ENCODE data around the gene GNAS. TPM values are rescaled to one million over a fixed set of nuclear protein-coding genes. Genes with fewer than 3 reads are reported as not detected.

The GNAS gene
- total RNA-seq, 8 experiments from 2014 or later = 567 to 1,051 (median 853) TPM

DNA sequence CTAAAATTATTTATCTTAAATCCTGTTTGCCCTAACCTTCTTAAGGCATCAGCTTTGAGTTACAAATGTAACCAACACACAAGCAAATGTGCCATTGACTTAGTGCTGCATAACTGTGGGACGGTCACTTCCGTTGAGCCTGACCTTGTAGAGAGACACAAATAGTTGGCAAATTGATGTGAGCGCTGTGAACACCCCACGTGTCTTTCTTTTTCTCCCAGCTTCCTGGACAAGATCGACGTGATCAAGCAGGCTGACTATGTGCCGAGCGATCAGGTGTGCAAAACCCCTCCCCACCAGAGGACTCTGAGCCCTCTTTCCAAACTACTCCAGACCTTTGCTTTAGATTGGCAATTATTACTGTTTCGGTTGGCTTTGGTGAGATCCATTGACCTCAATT lies 56.4 kb downstream of the GNAS start:
- no peak for ATAC-seq (replicated peaks in 6 of 8)
- Histone ChIP-seq H3K4me1 (replicated peaks in 1 of 2) (peaks cover 21% of the 10 kb centered on the region in 2 donors), H3K4me3 (no peak overlapping the region), H3K27ac (no peak overlapping the region)
- in situ Hi-C loops (cut with MboI; ENCODE audit: low pct_unique_long_range_greater_than_20kb in 2 of 9, low sequenced_read_pairs in 9 of 9, unreplicated experiment in 9 of 9) = no loop called here
- WGBS, 10 experiments = 84 to 100% (median 93%) methylated on average over 1 to 8 of the region's 9 CpGs; no CpG with 5 or more reads in 3 of the 10 experiments

DNA sequence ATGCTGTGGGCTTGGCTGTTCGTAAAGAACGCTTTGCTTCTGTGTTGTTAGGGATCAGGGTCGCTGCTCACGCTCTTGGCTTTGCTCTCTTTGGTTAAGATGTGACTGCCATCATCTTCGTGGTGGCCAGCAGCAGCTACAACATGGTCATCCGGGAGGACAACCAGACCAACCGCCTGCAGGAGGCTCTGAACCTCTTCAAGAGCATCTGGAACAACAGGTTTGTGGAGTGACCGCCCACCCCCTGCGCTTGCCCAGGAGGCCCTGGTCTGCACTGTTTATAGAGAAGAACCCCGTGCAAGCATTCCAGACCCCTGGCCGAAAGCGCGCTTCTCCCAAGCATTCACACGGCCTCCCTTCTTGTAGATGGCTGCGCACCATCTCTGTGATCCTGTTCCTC lies 57.1 kb downstream of the GNAS start:
- no peak overlapping the region for H3K27ac ChIP-seq
- peaks cover 21% of the 10 kb centered on the region in 2 donors for H3K4me1 ChIP-seq (replicated peaks in 1 of 2)
- H3K4me3 ChIP-seq = no peak overlapping the region
- 83 to 100% (median 98%) methylated on average over 1 to 10 of the region's 15 CpGs; no CpG with 5 or more reads in 2 of the 10 experiments for WGBS, 10 experiments
- no peak for ATAC-seq (replicated peaks in 6 of 8)
- in situ Hi-C loops (cut with MboI; ENCODE audit: low pct_unique_long_range_greater_than_20kb in 2 of 9, low sequenced_read_pairs in 9 of 9, unreplicated experiment in 9 of 9) = no loop called here

DNA sequence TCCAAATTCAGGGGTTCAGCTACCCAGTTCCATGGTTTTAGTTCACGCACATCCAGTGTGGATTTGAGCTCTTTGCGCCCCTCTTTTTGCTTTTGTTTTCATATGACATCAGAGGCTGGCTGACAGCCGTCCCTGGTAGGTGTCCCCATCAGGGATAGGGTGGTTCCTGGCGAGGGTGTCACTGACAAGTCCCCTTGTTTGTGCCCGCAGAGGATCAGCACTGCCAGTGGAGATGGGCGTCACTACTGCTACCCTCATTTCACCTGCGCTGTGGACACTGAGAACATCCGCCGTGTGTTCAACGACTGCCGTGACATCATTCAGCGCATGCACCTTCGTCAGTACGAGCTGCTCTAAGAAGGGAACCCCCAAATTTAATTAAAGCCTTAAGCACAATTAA lies 58.0 kb downstream of the GNAS start:
- Histone ChIP-seq H3K4me1 (replicated peaks in 1 of 2) (peaks cover 21% of the 10 kb centered on the region in 2 donors), H3K4me3 (no peak overlapping the region), H3K27ac (no peak overlapping the region)
- in situ Hi-C loops (cut with MboI; ENCODE audit: low pct_unique_long_range_greater_than_20kb in 2 of 9, low sequenced_read_pairs in 9 of 9, unreplicated experiment in 9 of 9) = no loop called here
- no peak for ATAC-seq (replicated peaks in 6 of 8)
- 92 to 100% (median 97%) methylated on average over 2 to 12 of the region's 14 CpGs; no CpG with 5 or more reads in 2 of the 10 experiments for whole genome bisulfite sequencing, 10 experiments

DNA sequence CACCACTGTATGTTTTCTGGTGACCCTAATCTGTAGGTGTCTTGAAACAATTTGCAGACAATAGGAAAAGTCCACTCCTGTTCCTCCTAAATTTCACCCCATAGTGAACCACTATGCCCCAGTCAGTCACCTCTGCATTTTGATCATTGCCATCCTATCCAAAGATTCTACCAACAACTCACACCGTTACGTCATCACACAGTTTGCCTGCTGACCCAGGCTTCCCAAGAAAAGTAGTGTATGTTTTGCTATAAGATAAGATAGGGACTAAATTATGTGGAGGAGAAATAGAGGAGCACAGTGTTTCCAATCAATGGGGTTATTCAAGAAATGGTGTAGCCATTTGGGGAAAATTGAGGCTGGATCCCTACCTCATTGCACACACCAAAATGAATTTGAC lies 58.8 kb downstream of the GNAS start:
- in situ Hi-C loops (cut with MboI; ENCODE audit: low pct_unique_long_range_greater_than_20kb in 2 of 9, low sequenced_read_pairs in 9 of 9, unreplicated experiment in 9 of 9) = no loop called here
- ATAC-seq (replicated peaks in 6 of 8) = no peak
- Histone ChIP-seq H3K27ac (no peak overlapping the region), H3K4me1 (replicated peaks in 1 of 2) (peaks cover 20 to 21% of the 10 kb centered on the region in 2 donors), H3K4me3 (no peak overlapping the region)
- 100% methylated on average over 1 to 2 of the region's 2 CpGs; no CpG with 5 or more reads in 3 of the 10 experiments for WGBS, 10 experiments

DNA sequence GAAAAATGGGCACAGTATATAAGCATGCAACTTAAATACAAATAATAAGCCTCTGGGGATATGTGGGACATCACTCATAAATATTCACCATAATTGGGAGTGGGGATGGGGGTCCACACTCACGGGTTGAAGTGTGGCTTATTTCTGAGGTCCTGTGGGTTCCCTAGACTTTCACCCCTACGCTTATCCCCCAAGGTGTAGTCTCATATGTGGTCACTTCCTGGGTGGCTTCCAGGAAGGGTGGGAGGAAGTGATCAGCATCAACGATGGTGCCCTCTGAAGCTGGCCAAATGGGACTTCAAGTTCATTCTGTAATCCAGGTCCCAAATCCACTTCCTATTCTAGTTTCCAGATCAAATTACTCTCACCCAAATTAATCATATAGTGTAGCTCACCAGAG lies 59.5 kb downstream of the GNAS start:
- H3K4me1 ChIP-seq (replicated peaks in 1 of 2) = peaks cover 14 to 17% of the 10 kb centered on the region in 2 donors
- 20 to 100% (median 43%) methylated on average over 1 of the region's 3 CpGs; no CpG with 5 or more reads in 2 of the 10 experiments for WGBS, 10 experiments
- in situ Hi-C loops (cut with MboI; ENCODE audit: low pct_unique_long_range_greater_than_20kb in 2 of 9, low sequenced_read_pairs in 9 of 9, unreplicated experiment in 9 of 9) = no loop called here
- no peak overlapping the region for H3K27ac ChIP-seq
- ATAC-seq (replicated peaks in 6 of 8) = no peak
- H3K4me3 ChIP-seq = no peak overlapping the region

DNA sequence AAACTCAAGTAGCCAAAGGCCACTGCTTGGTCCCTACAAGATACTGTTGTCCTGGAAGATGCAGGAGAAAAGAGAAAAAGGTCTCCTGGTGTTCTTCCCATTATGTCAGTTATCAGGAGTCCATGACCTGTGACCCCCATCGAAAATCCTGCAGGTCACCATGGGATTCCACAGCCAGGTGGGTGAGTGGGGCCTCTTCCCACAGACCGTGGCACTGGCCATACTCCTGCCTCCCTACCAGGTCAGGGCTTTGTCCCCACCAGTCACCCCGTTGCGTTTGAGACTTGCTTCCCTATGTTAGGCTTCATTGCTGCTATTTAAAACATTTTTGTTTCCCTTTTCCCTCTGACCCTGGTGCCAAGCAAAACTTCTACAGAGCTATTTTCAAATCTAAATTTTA lies 60.6 kb downstream of the GNAS start:
- 47 to 100% (median 89%) methylated on average over 2 to 4 of the region's 4 CpGs; no CpG with 5 or more reads in 4 of the 10 experiments for WGBS, 10 experiments
- Histone ChIP-seq H3K27ac (no peak overlapping the region), H3K4me3 (no peak overlapping the region), H3K4me1 (replicated peaks in 1 of 2) (peaks cover 3 to 6% of the 10 kb centered on the region in 2 donors)
- peak in 1 of 8 experiments; percentile 41 for ATAC-seq (replicated peaks in 6 of 8)
- in situ Hi-C loops (cut with MboI; ENCODE audit: low pct_unique_long_range_greater_than_20kb in 2 of 9, low sequenced_read_pairs in 9 of 9, unreplicated experiment in 9 of 9) = no loop called here

DNA sequence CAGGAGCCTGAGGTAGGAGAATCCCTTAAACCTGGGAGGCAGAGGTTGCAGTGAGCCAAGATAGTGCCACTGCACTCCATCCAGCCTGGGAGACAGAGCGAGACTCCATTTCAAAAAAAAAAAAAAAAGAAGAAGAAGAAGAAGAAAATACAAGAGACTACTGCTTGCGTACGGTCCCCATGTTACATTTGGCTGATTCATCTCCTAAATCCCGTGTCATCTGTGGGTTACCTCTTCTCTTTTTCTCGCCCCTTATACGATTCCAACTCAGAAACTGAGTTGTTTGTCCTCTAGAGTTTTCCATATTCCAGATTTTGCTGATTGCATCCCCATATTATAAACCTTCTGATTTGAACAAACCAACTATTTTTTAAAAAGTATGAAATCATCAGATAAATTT lies 66.1 kb downstream of the GNAS start:
- WGBS, 10 experiments = 0 to 97% (median 83%) methylated on average over 1 to 6 of the region's 6 CpGs; no CpG with 5 or more reads in 1 of the 10 experiments
- ATAC-seq (replicated peaks in 6 of 8) = no peak
- Histone ChIP-seq H3K27ac (no peak overlapping the region), H3K4me1 (replicated peaks in 1 of 2) (peaks cover 6 to 13% of the 10 kb centered on the region in 2 donors), H3K4me3 (no peak overlapping the region)
- in situ Hi-C loops (cut with MboI; ENCODE audit: low pct_unique_long_range_greater_than_20kb in 2 of 9, low sequenced_read_pairs in 9 of 9, unreplicated experiment in 9 of 9) = no loop called here

DNA sequence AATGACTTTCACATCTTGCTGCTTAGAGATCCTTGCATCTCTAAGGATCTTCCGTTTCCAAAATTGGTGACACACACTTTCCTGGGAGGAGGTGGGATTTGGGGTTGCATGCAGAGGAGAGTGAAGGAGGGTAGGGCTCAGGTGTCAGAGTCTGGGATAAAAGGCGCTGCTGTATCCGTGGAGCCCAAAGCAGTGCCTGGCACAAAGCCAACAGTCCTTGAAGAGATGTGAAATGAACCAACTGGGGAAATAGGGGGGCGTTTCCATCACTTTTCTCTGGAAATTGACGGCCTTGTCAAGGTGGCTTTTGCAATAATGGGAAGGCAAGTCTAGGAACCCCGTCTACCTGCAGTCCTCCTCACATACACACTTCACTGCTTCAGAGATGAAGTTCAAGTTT lies 69.0 kb downstream of the GNAS start:
- Histone ChIP-seq H3K4me3 (no peak overlapping the region), H3K4me1 (replicated peaks in 1 of 2) (peaks cover 6 to 13% of the 10 kb centered on the region in 2 donors), H3K27ac (no peak overlapping the region)
- in situ Hi-C loops (cut with MboI; ENCODE audit: low pct_unique_long_range_greater_than_20kb in 2 of 9, low sequenced_read_pairs in 9 of 9, unreplicated experiment in 9 of 9) = no loop called here
- no peak for ATAC-seq (replicated peaks in 6 of 8)
- 28 to 100% (median 84%) methylated on average over 1 to 6 of the region's 6 CpGs; no CpG with 5 or more reads in 2 of the 10 experiments for WGBS, 10 experiments

DNA sequence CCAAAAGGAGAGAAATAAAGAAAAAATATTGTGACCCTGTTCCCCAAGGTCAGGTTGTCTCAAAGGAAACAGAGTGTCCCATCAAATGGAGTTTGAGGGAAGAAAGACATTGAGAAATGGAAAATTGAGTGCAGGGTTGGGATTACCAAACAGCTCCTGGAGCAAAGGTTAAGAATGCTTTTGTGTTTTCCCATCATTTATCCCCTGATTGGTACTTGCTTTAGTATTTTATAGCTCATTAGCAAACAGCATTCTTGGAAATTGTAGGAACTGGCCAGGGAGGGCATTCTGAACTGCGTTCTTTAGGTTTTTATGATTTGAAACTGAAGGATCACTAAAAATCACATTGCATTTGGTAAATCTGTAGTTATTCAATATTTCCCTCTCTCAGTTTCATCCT lies 69.5 kb downstream of the GNAS start:
- H3K27ac ChIP-seq = no peak overlapping the region
- peaks cover 6 to 13% of the 10 kb centered on the region in 2 donors for H3K4me1 ChIP-seq (replicated peaks in 1 of 2)
- H3K4me3 ChIP-seq = no peak overlapping the region
- 50 to 100% (median 71%) methylated on average over 1 of the region's 1 CpG; no CpG with 5 or more reads in 1 of the 10 experiments for whole genome bisulfite sequencing, 10 experiments
- in situ Hi-C loops (cut with MboI; ENCODE audit: low pct_unique_long_range_greater_than_20kb in 2 of 9, low sequenced_read_pairs in 9 of 9, unreplicated experiment in 9 of 9) = no loop called here
- ATAC-seq (replicated peaks in 6 of 8) = no peak

DNA sequence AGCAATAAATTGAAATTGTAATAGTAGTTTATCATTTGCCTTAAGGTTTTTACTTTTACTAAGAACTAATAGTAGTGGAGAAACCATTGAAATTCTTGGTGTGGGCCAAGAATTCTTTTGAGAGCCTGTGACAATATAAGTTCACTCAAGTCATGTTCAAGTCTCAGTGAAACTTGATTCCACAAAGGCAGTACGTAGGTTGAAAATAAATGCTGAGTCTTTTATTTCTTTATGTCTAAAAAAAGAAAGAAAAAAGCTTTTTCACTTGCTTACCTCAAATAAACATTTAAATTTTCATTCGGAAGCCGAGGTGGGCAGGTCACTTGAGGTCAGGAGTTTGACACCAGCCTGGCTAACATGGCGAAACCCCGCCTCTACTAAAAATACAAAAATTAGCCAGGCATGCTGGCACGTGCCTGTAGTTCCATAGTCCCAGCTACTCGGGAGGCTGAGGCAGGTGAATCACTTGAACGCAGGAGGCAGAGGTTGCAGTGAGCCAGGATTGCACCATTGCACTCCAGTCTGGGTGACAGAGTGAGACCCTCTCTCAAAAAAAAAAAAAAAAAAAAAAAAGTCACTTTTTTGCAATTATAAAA lies 70.7 kb downstream of the GNAS start:
- in situ Hi-C loops (cut with MboI; ENCODE audit: low pct_unique_long_range_greater_than_20kb in 2 of 9, low sequenced_read_pairs in 9 of 9, unreplicated experiment in 9 of 9) = no loop called here
- no peak for ATAC-seq (replicated peaks in 6 of 8)
- Histone ChIP-seq H3K4me3 (no peak overlapping the region), H3K27ac (no peak overlapping the region), H3K4me1 (replicated peaks in 1 of 2) (peaks cover 6 to 13% of the 10 kb centered on the region in 2 donors)
- 30 to 70% (median 53%) methylated on average over 2 to 8 of the region's 8 CpGs; no CpG with 5 or more reads in 1 of the 10 experiments for WGBS, 10 experiments

DNA sequence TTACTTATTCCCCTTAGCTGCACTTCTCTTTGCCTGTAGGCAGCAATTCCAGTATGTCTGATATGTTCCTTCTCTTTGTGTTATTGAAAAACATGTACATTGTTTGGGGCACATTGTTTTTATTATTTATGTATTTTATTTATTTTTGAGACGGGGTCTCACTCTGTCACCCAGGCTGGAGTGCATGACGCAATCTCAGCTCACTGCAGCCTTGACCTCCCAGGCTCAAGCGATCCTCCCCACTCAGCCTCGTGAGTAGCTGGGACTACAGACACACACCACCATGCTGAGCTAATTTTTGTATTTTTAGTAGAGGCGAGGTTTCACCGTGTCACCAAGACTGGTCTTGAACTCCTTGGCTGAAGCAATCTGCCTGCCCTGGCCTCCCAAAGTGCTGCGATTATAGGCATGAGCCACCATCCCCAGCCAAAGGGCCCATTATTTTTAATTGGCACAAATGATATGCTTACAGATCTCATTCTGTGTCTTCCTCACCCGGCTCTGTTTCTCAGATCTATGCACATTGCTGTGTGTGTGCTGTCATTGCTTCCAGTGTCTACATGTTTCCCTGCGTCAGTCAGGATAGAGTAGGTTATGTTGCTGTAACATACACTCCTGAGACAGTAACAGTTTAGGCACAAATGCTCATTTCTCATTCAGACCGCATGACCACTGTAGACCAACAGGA lies 74.4 kb downstream of the GNAS start:
- in situ Hi-C loops (cut with MboI; ENCODE audit: low pct_unique_long_range_greater_than_20kb in 2 of 9, low sequenced_read_pairs in 9 of 9, unreplicated experiment in 9 of 9) = no loop called here
- no peak for ATAC-seq (replicated peaks in 6 of 8)
- WGBS, 10 experiments = 70 to 100% (median 90%) methylated on average over 1 to 9 of the region's 10 CpGs; no CpG with 5 or more reads in 3 of the 10 experiments
- Histone ChIP-seq H3K4me1 (replicated peaks in 1 of 2) (peaks cover 6 to 9% of the 10 kb centered on the region in 2 donors), H3K27ac (no peak overlapping the region), H3K4me3 (no peak overlapping the region)

DNA sequence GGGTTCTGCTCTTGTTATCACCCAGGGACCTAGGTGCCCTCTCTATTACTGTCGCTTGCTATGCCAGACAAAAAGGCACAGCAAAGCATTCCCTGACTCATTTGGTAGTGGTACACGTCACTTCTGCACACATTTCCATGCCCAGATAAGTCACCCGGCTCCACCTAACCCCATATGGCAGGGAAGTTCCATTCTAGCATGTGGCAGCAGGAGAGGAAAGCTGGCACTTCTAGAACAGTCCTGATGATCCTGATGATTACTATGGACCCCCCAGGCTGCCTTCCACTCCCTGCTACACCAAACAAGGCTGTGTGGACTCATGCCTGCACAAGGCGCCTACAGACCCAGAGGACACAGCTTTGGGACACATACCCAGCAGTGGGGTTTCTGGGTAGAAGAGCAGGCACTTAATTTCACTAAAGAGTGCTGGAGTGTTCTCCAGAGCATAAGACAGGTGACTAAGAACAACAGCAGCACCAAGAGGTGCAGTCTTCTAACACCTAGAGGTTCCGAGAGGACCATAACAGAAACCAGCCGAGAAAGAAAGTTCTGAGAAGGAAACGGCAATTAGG lies 75.1 kb downstream of the GNAS start:
- Histone ChIP-seq H3K4me1 (replicated peaks in 1 of 2) (peaks cover 0 to 5% of the 10 kb centered on the region in 2 donors), H3K27ac (no peak overlapping the region), H3K4me3 (no peak overlapping the region)
- in situ Hi-C loops (cut with MboI; ENCODE audit: low pct_unique_long_range_greater_than_20kb in 2 of 9, low sequenced_read_pairs in 9 of 9, unreplicated experiment in 9 of 9) = no loop called here
- peak in 1 of 8 experiments; percentile 34 for ATAC-seq (replicated peaks in 6 of 8)
- 67 to 100% (median 90%) methylated on average over 1 to 5 of the region's 7 CpGs; no CpG with 5 or more reads in 3 of the 10 experiments for WGBS, 10 experiments

DNA sequence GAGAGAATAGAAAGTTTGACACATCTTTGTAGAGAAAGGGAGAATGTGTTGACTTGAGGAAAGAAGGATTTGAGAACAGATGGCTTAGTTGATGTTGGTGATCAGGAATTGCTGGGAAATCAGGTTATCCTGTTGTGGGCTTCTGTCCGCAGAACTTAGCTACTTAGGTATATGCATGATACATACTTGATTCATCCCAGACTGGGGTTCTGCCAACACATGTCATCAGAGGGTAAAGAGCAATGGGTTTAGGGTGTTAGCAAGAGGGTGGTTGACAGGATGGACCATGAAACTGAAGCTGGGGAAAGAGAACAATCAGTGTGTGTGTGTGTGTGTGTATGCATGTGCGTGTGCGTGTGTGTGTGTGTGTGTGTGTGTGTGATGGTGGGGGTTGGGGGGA lies 78.0 kb downstream of the GNAS start:
- WGBS, 10 experiments = 40 to 100% (median 80%) methylated on average over 1 to 2 of the region's 3 CpGs; no CpG with 5 or more reads in 3 of the 10 experiments
- H3K27ac ChIP-seq = no peak overlapping the region
- no peaks in the 10 kb centered on the region for H3K4me1 ChIP-seq (replicated peaks in 1 of 2)
- in situ Hi-C loops (cut with MboI; ENCODE audit: low pct_unique_long_range_greater_than_20kb in 2 of 9, low sequenced_read_pairs in 9 of 9, unreplicated experiment in 9 of 9) = no loop called here
- no peak for ATAC-seq (replicated peaks in 6 of 8)
- H3K4me3 ChIP-seq = no peak overlapping the region

Measured in motor neuron (in vitro differentiated cells).